D721Med (cell line): ENCODE results near the gene DNAL1.
A peak's percentile ranks its signal among the peaks of the same experiment; 100 is the strongest.

ENCODE experiments used
- DNase-seq: peaks from one replicate; pipeline ENCODE4 v3.0.0; 2011; ENCODE audit warnings: low spot score; ENCODE audit not compliant: insufficient read length
- FAIRE-seq: peaks from 2 replicates; lab custom pipeline; 2011; peaks lifted over from hg19 to GRCh38; lab: Jason Lieb, UNC
- CTCF ChIP-seq: IDR thresholded peaks from 2 replicates; pipeline ENCODE4 v1.5.1; 2012; ENCODE audit warnings: mild to moderate bottlenecking, control low read depth; ENCODE audit not compliant: insufficient read depth; ENCODE audit errors: missing control alignments

The DNAL1 gene

GRCh38 chr14:73713803-73714655 is 69.2 kb downstream of the DNAL1 start, which contains the start of gene PNMA1:
Gene PNMA1 (minus strand): TSS chr14:73714384. CDS start chr14:73713639, 745 bp downstream.
- FAIRE-seq (no peak), DNase-seq (peak; percentile 91)
- no peak for TF ChIP-seq CTCF

- DNase-seq (no peak), FAIRE-seq (no peak)
- TF ChIP-seq CTCF: no peak
Measured at GRCh38 chr14:73714656-73715081, 69.9 kb downstream of the DNAL1 start.

GRCh38 chr14:73715707-73716106 is 70.9 kb downstream of the DNAL1 start:
- DNase-seq (no peak), FAIRE-seq (no peak)
- TF ChIP-seq CTCF: no peak

GRCh38 chr14:73717266-73717665 is 72.5 kb downstream of the DNAL1 start:
- TF ChIP-seq CTCF: no peak
- DNase-seq: peak; percentile 10
- no peak for FAIRE-seq

GRCh38 chr14:73717711-73718417 is 73.1 kb downstream of the DNAL1 start:
- no peak for TF ChIP-seq CTCF
- DNase-seq (peak; percentile 12), FAIRE-seq (no peak)

- TF ChIP-seq CTCF: no peak
- DNase-seq: peak; percentile 20
- no peak for FAIRE-seq
Measured at GRCh38 chr14:73718418-73719251, 73.8 kb downstream of the DNAL1 start.
